ENCODE data around the gene DOHH. TPM values are rescaled to one million over a fixed set of nuclear protein-coding genes. Genes with fewer than 3 reads are reported as not detected.

DOHH gene
- total and polyA plus RNA-seq, 8 donors: 0.45 to 21.7 (median 13.6) TPM; not detected in 1

- Histone ChIP-seq H3K27ac (no peak overlapping the region), H3K36me3 (peaks cover 0 to 43% (median 35%) of the 10 kb centered on the region in 4 donors), H3K9me3 (no peaks in the 10 kb centered on the region), H3K4me1 (peaks cover 25 to 86% (median 54%) of the 10 kb centered on the region in 4 donors), H3K4me3 (no peak overlapping the region), H3K27me3 (no peaks in the 10 kb centered on the region)
- intact Hi-C loops (cut with DNase I; ENCODE audit: low total_unique reads): no loop called here
- DNase-seq: no peak
- 72 to 80% (median 76%) methylated on average over 15 of the region's 15 CpGs for WGBS, 5 donors
- TF ChIP-seq POLR2A (IDR thresholded peaks at IDR 0.05): no peak
- TF ChIP-seq CTCF (IDR thresholded peaks at IDR 0.05): no peak
- TF ChIP-seq POLR2AphosphoS5 (IDR thresholded peaks at IDR 0.05): no peak
- TF ChIP-seq EP300 (IDR thresholded peaks at IDR 0.05): no peak
Observed at GRCh38 chr19:3515891-3516422, 15.5 kb upstream of the DOHH start.

- Histone ChIP-seq H3K9me3 (no peaks in the 10 kb centered on the region), H3K4me3 (no peak overlapping the region), H3K4me1 (peaks cover 25 to 86% (median 57%) of the 10 kb centered on the region in 4 donors), H3K27ac (no peak overlapping the region), H3K27me3 (no peaks in the 10 kb centered on the region), H3K36me3 (peaks cover 2 to 43% (median 36%) of the 10 kb centered on the region in 4 donors)
- DNase-seq: no peak
- intact Hi-C loops (cut with DNase I; ENCODE audit: low total_unique reads): no loop called here
- TF ChIP-seq EP300 (IDR thresholded peaks at IDR 0.05): no peak
- no peak for TF ChIP-seq POLR2A (IDR thresholded peaks at IDR 0.05)
- no peak for TF ChIP-seq CTCF (IDR thresholded peaks at IDR 0.05)
- no peak for TF ChIP-seq POLR2AphosphoS5 (IDR thresholded peaks at IDR 0.05)
- 84 to 90% (median 89%) methylated on average over 10 to 12 of the region's 12 CpGs for WGBS, 5 donors
Observed at GRCh38 chr19:3514930-3515329, 14.5 kb upstream of the DOHH start.

GRCh38 chr19:3513229-3514140 is 13.0 kb upstream of the DOHH start:
- Histone ChIP-seq H3K36me3 (peaks cover 8 to 45% (median 35%) of the 10 kb centered on the region in 4 donors), H3K27ac (no peak overlapping the region), H3K4me1 (peaks cover 25 to 99% (median 68%) of the 10 kb centered on the region in 4 donors), H3K4me3 (no peak overlapping the region), H3K9me3 (no peaks in the 10 kb centered on the region), H3K27me3 (no peaks in the 10 kb centered on the region)
- WGBS, 5 donors: 67 to 86% (median 82%) methylated on average over 16 to 23 of the region's 23 CpGs
- peak in 1 of 2 donors; percentile 39 for DNase-seq
- intact Hi-C loops (cut with DNase I; ENCODE audit: low total_unique reads): no loop called here
- TF ChIP-seq POLR2AphosphoS5 (IDR thresholded peaks at IDR 0.05) (no peak), CTCF (IDR thresholded peaks at IDR 0.05) (no peak), POLR2A (IDR thresholded peaks at IDR 0.05) (no peak), EP300 (IDR thresholded peaks at IDR 0.05) (no peak)

- no peak for DNase-seq
- Histone ChIP-seq H3K9me3 (no peaks in the 10 kb centered on the region), H3K4me1 (peaks cover 28 to 99% (median 74%) of the 10 kb centered on the region in 4 donors), H3K4me3 (no peak overlapping the region), H3K27me3 (no peaks in the 10 kb centered on the region), H3K36me3 (peaks cover 8 to 45% (median 32%) of the 10 kb centered on the region in 4 donors), H3K27ac (no peak overlapping the region)
- no peak for TF ChIP-seq EP300 (IDR thresholded peaks at IDR 0.05)
- TF ChIP-seq POLR2AphosphoS5 (IDR thresholded peaks at IDR 0.05): no peak
- TF ChIP-seq POLR2A (IDR thresholded peaks at IDR 0.05): no peak
- no peak for TF ChIP-seq CTCF (IDR thresholded peaks at IDR 0.05)
- WGBS, 5 donors: 87 to 96% (median 90%) methylated on average over 5 to 17 of the region's 17 CpGs
- intact Hi-C loops (cut with DNase I; ENCODE audit: low total_unique reads): no loop called here
Observed at GRCh38 chr19:3512562-3513228, 12.2 kb upstream of the DOHH start.

All from stomach (tissue), 9 donors.